Endothelial cell of umbilical vein (primary cell): Measurements from ENCODE around the gene PUS1. TPM values are rescaled to one million over a fixed set of nuclear protein-coding genes. Genes with fewer than 3 reads are reported as not detected.

Experiments used
- BruUV-seq: library from RNA; stranded (reverse); fragments of 400-500 nt; replicated peaks from 2 replicates; lab custom pipeline; 2021; lab: Mats Ljungman, UMichigan
- CTCF ChIA-PET: fragments of 300-600, 350-600 bp; sonication (Branson Sonifier 250); formaldehyde crosslinking; loops from one replicate; lab custom pipeline; 2021; ENCODE audit warnings: antibody characterized with exemption, inconsistent platforms; lab: Charles Lee
- POLR2A ChIA-PET: fragments of 300-600, 350-600 bp; sonication (Branson Sonifier 250); formaldehyde crosslinking; loops from one replicate; lab custom pipeline; 2021; ENCODE audit warnings: antibody characterized with exemption, inconsistent platforms; lab: Charles Lee
- DNase-seq: peaks from one replicate; pipeline ENCODE4 v3.0.0-alpha.2; 2011; ENCODE audit warnings: low read depth, low spot score
- FAIRE-seq: peaks from 2 replicates; lab custom pipeline; 2011; peaks lifted over from hg19 to GRCh38; lab: Jason Lieb, UNC
- H2AFZ ChIP-seq: 2 replicates; pipeline ENCODE4 v1.6.0; 2012; ENCODE audit warnings: low read depth, low read length, control low read depth, inconsistent platforms
- H3K27ac ChIP-seq: 2 replicates; pipeline ENCODE4 v1.5.1; 2011; ENCODE audit warnings: low read depth, mild to moderate bottlenecking, control low read depth, low read length, moderate library complexity; ENCODE audit not compliant: insufficient read depth
- H3K27me3 ChIP-seq, 2 experiments: 2 replicates each; pipeline versions ENCODE4 v1.6.0 to v1.6.1; 2011; ENCODE audit warnings: low read length in 2 of 2, mixed read lengths in 1 of 2; ENCODE audit not compliant: control insufficient read depth in 2 of 2, insufficient read depth in 2 of 2
- H3K36me3 ChIP-seq, 2 experiments: 2 replicates in 1 of 2; 3 replicates in 1 of 2; pipeline ENCODE4 v1.5.1; 2011; ENCODE audit warnings: low read length in 2 of 2, mild to moderate bottlenecking in 1 of 2, moderate library complexity in 1 of 2; ENCODE audit not compliant: control insufficient read depth in 2 of 2, insufficient read depth in 2 of 2; ENCODE audit errors: extremely low read depth in 1 of 2
- H3K4me1 ChIP-seq: 3 replicates; pipeline ENCODE4 v1.5.1; 2011; ENCODE audit warnings: mild to moderate bottlenecking, low read length; ENCODE audit not compliant: control insufficient read depth, insufficient read depth; ENCODE audit errors: extremely low read depth
- H3K4me2 ChIP-seq: 2 replicates; pipeline ENCODE4 v1.6.1; 2011; ENCODE audit warnings: low read length, control low read depth, mixed read lengths; ENCODE audit not compliant: insufficient read depth
- H3K4me3 ChIP-seq, 3 experiments: fragments of 200-600 bp in 1 of 3; sonication (generic), shearing (Covaris generic) in 1 of 3; replicated peaks in 1 of 3; 2 replicates each; pipeline ENCODE4 v1.5.1; 2011 to 2016; ENCODE audit warnings: control low read depth in 3 of 3, low read length in 3 of 3, mild to moderate bottlenecking in 2 of 3, inconsistent platforms in 1 of 3, low read depth in 1 of 3, moderate library complexity in 1 of 3; ENCODE audit not compliant: insufficient read depth in 1 of 3
- H3K79me2 ChIP-seq: 2 replicates; pipeline ENCODE4 v1.6.0; 2012; ENCODE audit warnings: low read length, inconsistent platforms; ENCODE audit not compliant: control insufficient read depth, insufficient read depth
- H3K9ac ChIP-seq: replicated peaks from 2 replicates; pipeline ENCODE3; 2011; ENCODE audit warnings: low read length, control low read depth; ENCODE audit not compliant: insufficient read depth; ENCODE audit errors: extremely low read depth
- H3K9me1 ChIP-seq: replicated peaks from 3 replicates; pipeline ENCODE4 v1.6.0; 2011; ENCODE audit warnings: mild to moderate bottlenecking, low read length; ENCODE audit not compliant: control insufficient read depth, insufficient read depth; ENCODE audit errors: extremely low read depth
- H3K9me3 ChIP-seq: replicated peaks from 2 replicates; pipeline ENCODE4 v1.5.1; 2012; ENCODE audit warnings: low read length, inconsistent platforms; ENCODE audit not compliant: control insufficient read depth, insufficient read depth
- H4K20me1 ChIP-seq: replicated peaks from 2 replicates; pipeline ENCODE3; 2011; ENCODE audit warnings: mild to moderate bottlenecking, low read length; ENCODE audit not compliant: control insufficient read depth, insufficient read depth; ENCODE audit errors: extremely low read depth
- CTCF ChIP-seq, 2 donors: IDR thresholded peaks; 1 replicate in 1 of 2; 2 replicates in 1 of 2; pipeline ENCODE4 v1.5.1; 2011; ENCODE audit warnings: low read length in 2 of 2, mild to moderate bottlenecking in 2 of 2, moderate library complexity in 2 of 2, control low read depth in 1 of 2, inconsistent platforms in 1 of 2, low read depth in 1 of 2; ENCODE audit not compliant: insufficient read depth in 1 of 2; ENCODE audit errors: extremely low read depth in 1 of 2
- EZH2 ChIP-seq: IDR thresholded peaks from 2 replicates; pipeline ENCODE4 v1.6.1; 2012; ENCODE audit warnings: borderline replicate concordance, low read depth, mild to moderate bottlenecking, moderate library complexity, low read length, inconsistent platforms; ENCODE audit not compliant: severe bottlenecking
- FOS ChIP-seq: IDR thresholded peaks from 2 replicates; pipeline ENCODE4 v1.6.1; 2011; ENCODE audit warnings: mild to moderate bottlenecking, low read length, moderate library complexity, borderline replicate concordance; ENCODE audit not compliant: insufficient read depth
- GATA2 ChIP-seq: IDR thresholded peaks from 2 replicates; pipeline ENCODE4 v1.7.0; 2011; ENCODE audit warnings: low read depth, mild to moderate bottlenecking, moderate library complexity, mixed read lengths, low read length; ENCODE audit not compliant: insufficient read length, insufficient read depth
- JUN ChIP-seq: IDR thresholded peaks from 2 replicates; pipeline ENCODE4 v1.6.1; 2011; ENCODE audit warnings: borderline replicate concordance, low read depth; ENCODE audit not compliant: insufficient read length, insufficient read depth
- MAX ChIP-seq: IDR thresholded peaks from 2 replicates; pipeline ENCODE4 v1.6.1; 2011; ENCODE audit not compliant: insufficient read depth, insufficient read length
- MYC ChIP-seq: IDR thresholded peaks from one replicate; pipeline ENCODE4 v1.6.1; 2011; ENCODE audit warnings: mild to moderate bottlenecking, low read depth, low read length
- POLR2A ChIP-seq: IDR thresholded peaks from 2 replicates; pipeline ENCODE4 v1.6.1; 2012; ENCODE audit warnings: low read depth, mild to moderate bottlenecking, control low read depth, low read length
- POLR2AphosphoS5 ChIP-seq: IDR thresholded peaks from 2 replicates; pipeline ENCODE4 v1.6.1; 2012; ENCODE audit warnings: low read depth, mild to moderate bottlenecking, control low read depth, low read length, moderate library complexity; ENCODE audit not compliant: insufficient read depth
- dilution Hi-C: fragments of 300-500 bp; cut with MboI; formaldehyde crosslinking; loops from one replicate; pipeline ENCODE4 v1.15.0; 2019; ENCODE audit warnings: low sequenced_read_pairs; ENCODE audit not compliant: extremely low pct_ligation_motif_present
- intact Hi-C: fragments of 100-400 bp; cut with micrococcal nuclease; formaldehyde crosslinking; loops from one replicate; pipeline ENCODE4 v1.10.0; 2022
- polyA plus RNA-seq, 4 experiments: library from polyadenylated mRNA; depleted of rRNA in 3 of 4; stranded (reverse) in 3 of 4; unstranded in 1 of 4; fragments of >200 nt; gene quantifications; 2 replicates each; pipeline versions ENCODE4 v1.2.1 to v1.2.3, GENCODE V29; 2011 to 2012; ENCODE audit warnings: missing spikeins in 1 of 4
- total RNA-seq: library from RNA; stranded (reverse); gene quantifications from 2 replicates; pipeline ENCODE4 v1.2.3, GENCODE V29; 2021

Gene PUS1
- total and polyA plus RNA-seq, 2 donors (not counting 3 experiments of a cell fraction or from before 2014, with no cell fraction given) = 33.9 to 52.2 TPM

- CTCF ChIA-PET = interaction anchor here (1.0 to 1.1 kb wide), 2 partner anchors 9 to 79 kb away, joined by 3 to 4 read pairs; no protein-coding TSS in a partner anchor
- intact Hi-C loops = no loop called here
- no peak for TF ChIP-seq EZH2
- no peak for TF ChIP-seq FOS
- no peak for TF ChIP-seq POLR2A
- no peak for TF ChIP-seq MAX
- no peak for TF ChIP-seq POLR2AphosphoS5
- TF ChIP-seq JUN = no peak
- no peak for TF ChIP-seq CTCF (IDR thresholded peaks at IDR 0.05; ENCODE audit: extremely low read depth in 1 of 2, insufficient read depth in 1 of 2, low read depth in 1 of 2, low read length in 2 of 2)
- TF ChIP-seq GATA2 = no peak
- no peak for TF ChIP-seq MYC
- Histone ChIP-seq H3K9ac (peak overlapping the region; percentile 83), H3K9me1 (no peaks in the 10 kb centered on the region), H3K9me3 (no peaks in the 10 kb centered on the region), H3K27me3 (no peaks in the 10 kb centered on the region), H4K20me1 (no peaks in the 10 kb centered on the region), H2AFZ (no peak overlapping the region), H3K4me1 (peaks cover 8% of the 10 kb centered on the region), H3K4me2 (peak overlapping the region; percentile 86), H3K27ac (no peak overlapping the region), H3K36me3 (peaks cover 13 to 22% of the 10 kb centered on the region in 2 experiments), H3K79me2 (peaks cover 24% of the 10 kb centered on the region), H3K4me3 (peak overlapping the region; percentile 62 to 96 (median 79))
- DNase-seq (no peak), FAIRE-seq (no peak)
- POLR2A ChIA-PET = no interaction called here
- BruUV-seq = no TSS peak
- dilution Hi-C loops = no loop called here
Observed at GRCh38 chr12:131930510-131930909, 1.4 kb downstream of the PUS1 start.
